ENCODE results near the gene HAT1. TPM values are rescaled to one million over a fixed set of nuclear protein-coding genes. Genes with fewer than 3 reads are reported as not detected.

Gene HAT1
- total RNA-seq, 4 donors from 2014 or later, result 17.0 to 38.6 (median 22.7) TPM

GRCh38 chr2:171960570-171960969, 38.3 kb downstream of the HAT1 start:
- TF ChIP-seq, protein P1, sequence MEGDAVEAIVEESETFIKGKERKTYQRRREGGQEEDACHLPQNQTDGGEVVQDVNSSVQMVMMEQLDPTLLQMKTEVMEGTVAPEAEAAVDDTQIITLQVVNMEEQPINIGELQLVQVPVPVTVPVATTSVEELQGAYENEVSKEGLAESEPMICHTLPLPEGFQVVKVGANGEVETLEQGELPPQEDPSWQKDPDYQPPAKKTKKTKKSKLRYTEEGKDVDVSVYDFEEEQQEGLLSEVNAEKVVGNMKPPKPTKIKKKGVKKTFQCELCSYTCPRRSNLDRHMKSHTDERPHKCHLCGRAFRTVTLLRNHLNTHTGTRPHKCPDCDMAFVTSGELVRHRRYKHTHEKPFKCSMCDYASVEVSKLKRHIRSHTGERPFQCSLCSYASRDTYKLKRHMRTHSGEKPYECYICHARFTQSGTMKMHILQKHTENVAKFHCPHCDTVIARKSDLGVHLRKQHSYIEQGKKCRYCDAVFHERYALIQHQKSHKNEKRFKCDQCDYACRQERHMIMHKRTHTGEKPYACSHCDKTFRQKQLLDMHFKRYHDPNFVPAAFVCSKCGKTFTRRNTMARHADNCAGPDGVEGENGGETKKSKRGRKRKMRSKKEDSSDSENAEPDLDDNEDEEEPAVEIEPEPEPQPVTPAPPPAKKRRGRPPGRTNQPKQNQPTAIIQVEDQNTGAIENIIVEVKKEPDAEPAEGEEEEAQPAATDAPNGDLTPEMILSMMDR (IDR thresholded peaks at IDR 0.05; ENCODE audit: low read depth), result no peak

DNA sequence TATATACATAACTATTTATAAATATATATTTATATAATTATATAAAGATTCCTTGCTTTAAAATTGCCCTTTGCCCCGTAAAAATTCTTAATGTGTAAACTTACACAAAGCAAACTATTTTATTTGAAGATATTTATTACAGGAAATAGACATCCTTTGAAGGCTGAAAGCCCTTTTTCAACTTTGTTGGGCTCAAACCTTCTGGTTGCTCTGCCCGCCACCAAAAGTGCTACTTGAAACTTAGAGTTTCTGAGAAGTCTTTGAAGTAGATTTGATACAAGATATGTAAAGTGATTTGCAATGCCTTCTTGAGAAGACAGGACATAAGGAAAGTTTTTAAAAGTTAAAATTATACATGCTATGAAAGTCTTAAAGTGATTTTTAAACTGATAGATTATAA, 40.9 kb downstream of the HAT1 start:
- TF ChIP-seq, protein P1 (IDR thresholded peaks at IDR 0.05; ENCODE audit: low read depth), result no peak

- TF ChIP-seq, protein P1 (IDR thresholded peaks at IDR 0.05; ENCODE audit: low read depth), result no peak
Measured at GRCh38 chr2:171964308-171964707, 42.0 kb downstream of the HAT1 start.

GRCh38 chr2:171965238-171965637, 43.0 kb downstream of the HAT1 start:
- TF ChIP-seq, protein P1 (IDR thresholded peaks at IDR 0.05; ENCODE audit: low read depth), result no peak

- TF ChIP-seq, protein P1 (IDR thresholded peaks at IDR 0.05; ENCODE audit: low read depth), result no peak
Measured at GRCh38 chr2:171965661-171966060, 43.4 kb downstream of the HAT1 start.

- TF ChIP-seq, protein P1 (IDR thresholded peaks at IDR 0.05; ENCODE audit: low read depth), result no peak
Measured at GRCh38 chr2:171966235-171966634, 44.0 kb downstream of the HAT1 start.

DNA sequence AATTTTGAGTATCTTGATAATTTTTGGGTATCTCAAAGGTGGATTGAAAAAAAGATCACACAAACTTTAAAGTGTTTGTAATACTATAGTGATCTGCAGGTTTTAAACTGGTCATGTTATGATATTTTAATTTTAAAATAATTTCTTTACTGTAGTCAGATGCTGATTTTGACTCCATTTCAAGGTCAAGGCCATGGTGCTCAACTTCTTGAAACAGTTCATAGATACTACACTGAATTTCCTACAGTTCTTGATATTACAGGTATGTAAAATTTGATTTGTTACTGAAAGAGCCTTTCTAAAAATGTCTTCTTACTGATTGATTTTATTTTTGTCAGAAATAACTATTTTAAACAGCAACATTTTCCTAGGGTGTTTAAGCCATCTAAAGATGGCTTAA, 44.4 kb downstream of the HAT1 start:
- TF ChIP-seq, protein P1 (IDR thresholded peaks at IDR 0.05; ENCODE audit: low read depth), result no peak
